ENCODE data around the gene PAK6. TPM values are rescaled to one million over a fixed set of nuclear protein-coding genes. Genes with fewer than 3 reads are reported as not detected.

The PAK6 gene
- polyA plus RNA-seq, 1 donor (not counting 4 experiments of a cell fraction or from before 2014, with no cell fraction given) = 11.5 TPM

DNA sequence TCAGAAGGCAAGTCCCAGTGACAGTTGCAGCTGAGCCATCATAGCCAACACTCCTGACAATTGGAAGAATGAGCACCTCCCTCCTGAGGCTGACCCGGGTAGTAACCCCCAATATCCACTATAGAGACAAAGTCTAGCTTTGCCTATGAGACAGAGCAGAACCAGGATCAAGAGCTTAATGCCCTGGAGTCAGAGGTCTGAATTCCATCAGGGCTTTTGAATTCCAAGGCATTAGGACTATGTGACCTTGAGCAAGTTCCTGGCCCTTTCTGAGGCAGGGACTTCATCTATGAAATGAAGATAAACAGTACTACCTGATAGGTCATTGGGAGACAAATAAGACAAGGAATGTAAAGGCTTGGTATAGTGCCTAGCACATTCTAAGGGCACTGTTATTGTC lies 81.5 kb downstream of the PAK6 start:
- Histone ChIP-seq H3K9me1 (ENCODE audit: control insufficient read depth, extremely low read depth, insufficient read depth, low read length) (no peaks in the 10 kb centered on the region), H3K4me1 (ENCODE audit: control insufficient read depth, extremely low read depth, insufficient read depth, low read length) (peaks cover 17% of the 10 kb centered on the region), H3K4me3 (ENCODE audit: control insufficient read depth in 2 of 3, extremely low read depth in 1 of 3, insufficient read depth in 2 of 3, low read depth in 1 of 3, low read length in 3 of 3) (no peak overlapping the region), H3K27ac (ENCODE audit: control insufficient read depth, insufficient read depth, low read length) (no peak overlapping the region), H3K36me3 (ENCODE audit: control insufficient read depth in 2 of 2, extremely low read depth in 1 of 2, insufficient read depth in 2 of 2, low read length in 2 of 2) (no peaks in the 10 kb centered on the region), H3K27me3 (ENCODE audit: control insufficient read depth, extremely low read depth, insufficient read depth, low read length) (no peaks in the 10 kb centered on the region), H3K79me2 (ENCODE audit: control insufficient read depth, insufficient read depth, low read length) (peaks cover 11% of the 10 kb centered on the region), H4K20me1 (ENCODE audit: control insufficient read depth, extremely low read depth, insufficient read depth, low read length) (no peaks in the 10 kb centered on the region), H3K4me2 (ENCODE audit: control insufficient read depth, extremely low read depth, insufficient read depth, low read depth, low read length) (no peak overlapping the region), H2AFZ (ENCODE audit: control insufficient read depth, low read length) (no peak overlapping the region), H3K9me3 (ENCODE audit: control insufficient read depth, low read depth, low read length) (no peaks in the 10 kb centered on the region), H3K9ac (ENCODE audit: control insufficient read depth, extremely low read depth, insufficient read depth, low read length) (no peak overlapping the region)
- TF ChIP-seq, protein P1, sequence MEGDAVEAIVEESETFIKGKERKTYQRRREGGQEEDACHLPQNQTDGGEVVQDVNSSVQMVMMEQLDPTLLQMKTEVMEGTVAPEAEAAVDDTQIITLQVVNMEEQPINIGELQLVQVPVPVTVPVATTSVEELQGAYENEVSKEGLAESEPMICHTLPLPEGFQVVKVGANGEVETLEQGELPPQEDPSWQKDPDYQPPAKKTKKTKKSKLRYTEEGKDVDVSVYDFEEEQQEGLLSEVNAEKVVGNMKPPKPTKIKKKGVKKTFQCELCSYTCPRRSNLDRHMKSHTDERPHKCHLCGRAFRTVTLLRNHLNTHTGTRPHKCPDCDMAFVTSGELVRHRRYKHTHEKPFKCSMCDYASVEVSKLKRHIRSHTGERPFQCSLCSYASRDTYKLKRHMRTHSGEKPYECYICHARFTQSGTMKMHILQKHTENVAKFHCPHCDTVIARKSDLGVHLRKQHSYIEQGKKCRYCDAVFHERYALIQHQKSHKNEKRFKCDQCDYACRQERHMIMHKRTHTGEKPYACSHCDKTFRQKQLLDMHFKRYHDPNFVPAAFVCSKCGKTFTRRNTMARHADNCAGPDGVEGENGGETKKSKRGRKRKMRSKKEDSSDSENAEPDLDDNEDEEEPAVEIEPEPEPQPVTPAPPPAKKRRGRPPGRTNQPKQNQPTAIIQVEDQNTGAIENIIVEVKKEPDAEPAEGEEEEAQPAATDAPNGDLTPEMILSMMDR (optimal IDR thresholded peaks at IDR 0.05 in 1 of 3, IDR thresholded peaks at IDR 0.05 in 1 of 3, conservative IDR thresholded peaks at IDR 0.05 in 1 of 3; ENCODE audit: extremely low read depth in 1 of 3, insufficient read depth in 2 of 3, low read length in 3 of 3) = no peak
- no peak for TF ChIP-seq EZH2 (IDR thresholded peaks at IDR 0.05; ENCODE audit: low read length)
- FAIRE-seq (no peak), DNase-seq (ENCODE audit: low read depth, low spot score) (no peak)
- dilution Hi-C loops (cut with MboI; ENCODE audit: extremely low pct_ligation_motif_present, low sequenced_read_pairs) = no loop called here

DNA sequence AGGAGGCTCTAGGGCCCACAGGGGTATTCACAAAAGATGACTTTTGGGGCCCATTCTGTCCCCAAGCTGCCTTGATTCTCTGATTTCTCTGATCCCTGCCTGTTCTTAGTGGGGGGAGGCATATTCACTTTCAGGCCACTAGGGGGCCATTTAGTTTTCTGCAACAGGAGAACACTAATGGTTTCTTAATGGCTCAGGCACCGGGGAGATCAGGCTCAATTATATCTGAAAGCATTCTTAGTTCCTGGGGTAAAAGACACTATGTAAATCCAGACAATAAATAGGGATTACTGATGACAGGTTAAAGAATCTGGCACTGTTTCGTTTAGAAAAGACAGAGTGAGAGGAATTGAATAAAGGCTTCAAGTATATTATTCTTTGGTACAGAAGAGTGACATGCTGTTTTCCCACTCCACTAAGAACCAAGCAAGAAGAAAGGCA lies 82.1 kb downstream of the PAK6 start:
- Histone ChIP-seq H3K27me3 (ENCODE audit: control insufficient read depth, extremely low read depth, insufficient read depth, low read length) (no peaks in the 10 kb centered on the region), H3K4me2 (ENCODE audit: control insufficient read depth, extremely low read depth, insufficient read depth, low read depth, low read length) (no peak overlapping the region), H3K27ac (ENCODE audit: control insufficient read depth, insufficient read depth, low read length) (no peak overlapping the region), H2AFZ (ENCODE audit: control insufficient read depth, low read length) (no peak overlapping the region), H4K20me1 (ENCODE audit: control insufficient read depth, extremely low read depth, insufficient read depth, low read length) (no peaks in the 10 kb centered on the region), H3K9ac (ENCODE audit: control insufficient read depth, extremely low read depth, insufficient read depth, low read length) (no peak overlapping the region), H3K4me1 (ENCODE audit: control insufficient read depth, extremely low read depth, insufficient read depth, low read length) (peaks cover 21% of the 10 kb centered on the region), H3K9me3 (ENCODE audit: control insufficient read depth, low read depth, low read length) (no peaks in the 10 kb centered on the region), H3K9me1 (ENCODE audit: control insufficient read depth, extremely low read depth, insufficient read depth, low read length) (no peaks in the 10 kb centered on the region), H3K79me2 (ENCODE audit: control insufficient read depth, insufficient read depth, low read length) (peaks cover 15% of the 10 kb centered on the region), H3K4me3 (ENCODE audit: control insufficient read depth in 2 of 3, extremely low read depth in 1 of 3, insufficient read depth in 2 of 3, low read depth in 1 of 3, low read length in 3 of 3) (no peak overlapping the region), H3K36me3 (ENCODE audit: control insufficient read depth in 2 of 2, extremely low read depth in 1 of 2, insufficient read depth in 2 of 2, low read length in 2 of 2) (no peaks in the 10 kb centered on the region)
- DNase-seq (ENCODE audit: low read depth, low spot score) (no peak), FAIRE-seq (peak; percentile 29)
- dilution Hi-C loops (cut with MboI; ENCODE audit: extremely low pct_ligation_motif_present, low sequenced_read_pairs) = no loop called here
- no peak for TF ChIP-seq EZH2 (IDR thresholded peaks at IDR 0.05; ENCODE audit: low read length)
- TF ChIP-seq, protein P1 (optimal IDR thresholded peaks at IDR 0.05 in 1 of 3, IDR thresholded peaks at IDR 0.05 in 1 of 3, conservative IDR thresholded peaks at IDR 0.05 in 1 of 3; ENCODE audit: extremely low read depth in 1 of 3, insufficient read depth in 2 of 3, low read length in 3 of 3) = peak; percentile 70 to 96 (median 81)

All from keratinocyte (primary cell).